ENCODE measurements around the gene LLPH.

The LLPH gene

GRCh38 chr12:66118240-66118891 is 12.2 kb downstream of the LLPH start:
- H3K27me3 ChIP-seq (ENCODE audit: control insufficient read depth, insufficient read depth, low read length): no peaks in the 10 kb centered on the region
- H3K27ac ChIP-seq (ENCODE audit: low read depth, low read length): no peak overlapping the region
- H3K9me3 ChIP-seq (ENCODE audit: control insufficient read depth, insufficient read depth, low read length): no peaks in the 10 kb centered on the region
- H3K4me1 ChIP-seq (ENCODE audit: control insufficient read depth, insufficient read depth, low read length): no peaks in the 10 kb centered on the region
- no peak overlapping the region for H3K4me3 ChIP-seq (ENCODE audit: low read depth, low read length)
- peaks cover 16% of the 10 kb centered on the region for H3K36me3 ChIP-seq (ENCODE audit: control insufficient read depth, insufficient read depth, low read length)
- H3K9ac ChIP-seq (ENCODE audit: low read depth, low read length): no peak overlapping the region

GRCh38 chr12:66117242-66117641 is 13.3 kb downstream of the LLPH start:
- H3K9me3 ChIP-seq (ENCODE audit: control insufficient read depth, insufficient read depth, low read length): no peaks in the 10 kb centered on the region
- no peak overlapping the region for H3K9ac ChIP-seq (ENCODE audit: low read depth, low read length)
- H3K4me3 ChIP-seq (ENCODE audit: low read depth, low read length): no peak overlapping the region
- H3K27ac ChIP-seq (ENCODE audit: low read depth, low read length): no peak overlapping the region
- H3K27me3 ChIP-seq (ENCODE audit: control insufficient read depth, insufficient read depth, low read length): no peaks in the 10 kb centered on the region
- peaks cover 5% of the 10 kb centered on the region for H3K36me3 ChIP-seq (ENCODE audit: control insufficient read depth, insufficient read depth, low read length)
- H3K4me1 ChIP-seq (ENCODE audit: control insufficient read depth, insufficient read depth, low read length): no peaks in the 10 kb centered on the region

DNA sequence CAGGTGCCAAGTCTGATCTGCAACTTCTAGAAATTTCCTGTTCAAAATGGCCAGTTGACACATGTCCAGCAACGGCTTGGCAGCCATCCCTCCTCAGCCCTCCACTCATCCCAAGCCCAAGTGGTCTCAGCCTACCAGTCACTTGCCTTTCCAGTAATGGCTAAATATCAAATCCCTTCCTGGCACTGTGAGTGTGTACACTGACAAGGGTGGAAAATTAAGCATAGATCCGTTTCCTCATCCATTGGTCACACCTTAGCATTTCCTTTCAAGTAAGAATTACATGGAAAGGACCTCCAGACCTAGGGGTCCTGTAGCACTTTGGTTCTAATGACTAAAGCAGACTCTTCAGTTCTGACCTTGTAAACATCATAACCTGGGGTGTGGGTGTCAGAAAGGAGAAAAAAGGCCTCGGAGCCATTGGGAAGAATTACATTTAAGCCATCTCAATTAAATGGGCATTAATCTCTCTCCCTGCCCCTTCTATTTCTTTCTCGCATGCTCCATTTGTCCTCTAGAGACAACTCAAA is 15.4 kb downstream of the LLPH start:
- Histone ChIP-seq H3K9me3 (ENCODE audit: control insufficient read depth, insufficient read depth, low read length) (no peaks in the 10 kb centered on the region), H3K4me1 (ENCODE audit: control insufficient read depth, insufficient read depth, low read length) (no peaks in the 10 kb centered on the region; the same call in 1 of the 2 replicates), H3K9ac (ENCODE audit: low read depth, low read length) (no peak overlapping the region), H3K27ac (ENCODE audit: low read depth, low read length) (no peak overlapping the region), H3K36me3 (ENCODE audit: control insufficient read depth, insufficient read depth, low read length) (no peaks in the 10 kb centered on the region), H3K27me3 (ENCODE audit: control insufficient read depth, insufficient read depth, low read length) (no peaks in the 10 kb centered on the region), H3K4me3 (ENCODE audit: low read depth, low read length) (no peak overlapping the region)

DNA sequence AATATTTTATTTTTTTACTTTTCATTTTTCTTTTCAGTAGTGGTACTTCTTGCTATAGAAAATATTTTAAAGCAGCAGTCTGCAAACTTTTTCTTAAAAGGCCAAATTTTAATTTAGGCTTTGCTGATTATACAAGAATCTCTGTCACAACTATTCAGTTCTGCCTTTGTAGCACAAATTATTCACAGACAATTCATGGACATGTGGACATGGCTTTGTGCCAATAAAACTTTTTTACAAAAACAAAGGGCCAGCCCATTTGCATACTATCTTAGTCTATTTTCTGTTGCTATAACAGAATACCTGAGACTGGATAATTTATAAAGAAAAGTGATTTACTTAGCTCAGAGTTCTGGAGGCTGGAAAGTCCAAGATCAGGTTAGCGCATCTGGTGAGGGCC is 17.1 kb downstream of the LLPH start:
- Histone ChIP-seq H3K4me1 (ENCODE audit: control insufficient read depth, insufficient read depth, low read length) (peaks cover 2% of the 10 kb centered on the region; the same call in 1 of the 2 replicates), H3K36me3 (ENCODE audit: control insufficient read depth, insufficient read depth, low read length) (no peaks in the 10 kb centered on the region), H3K27me3 (ENCODE audit: control insufficient read depth, insufficient read depth, low read length) (no peaks in the 10 kb centered on the region), H3K9ac (ENCODE audit: low read depth, low read length) (no peak overlapping the region), H3K4me3 (ENCODE audit: low read depth, low read length) (no peak overlapping the region), H3K27ac (ENCODE audit: low read depth, low read length) (no peak overlapping the region), H3K9me3 (ENCODE audit: control insufficient read depth, insufficient read depth, low read length) (no peaks in the 10 kb centered on the region)

DNA sequence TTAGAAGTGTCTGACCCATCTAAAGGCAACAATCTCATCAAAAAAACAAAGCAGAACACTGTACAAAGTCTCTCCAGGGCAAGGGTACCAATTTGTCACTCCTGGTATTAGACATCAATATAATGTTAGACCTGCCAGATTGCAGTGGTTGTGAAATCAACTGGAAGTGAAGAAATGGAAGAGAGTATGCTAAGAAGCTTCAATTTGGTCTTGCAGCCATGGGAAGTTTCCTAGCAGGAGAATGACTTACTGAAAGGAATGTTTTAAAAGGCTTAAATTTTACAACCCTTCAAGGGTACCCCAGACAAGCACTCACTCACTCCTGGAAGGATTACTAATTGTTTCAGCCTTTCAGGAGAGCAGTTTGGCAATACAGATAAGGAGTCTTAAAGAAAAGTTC is 18.9 kb downstream of the LLPH start:
- Histone ChIP-seq H3K27ac (ENCODE audit: low read depth, low read length) (no peak overlapping the region), H3K9ac (ENCODE audit: low read depth, low read length) (no peak overlapping the region), H3K4me3 (ENCODE audit: low read depth, low read length) (no peak overlapping the region), H3K36me3 (ENCODE audit: control insufficient read depth, insufficient read depth, low read length) (no peaks in the 10 kb centered on the region), H3K27me3 (ENCODE audit: control insufficient read depth, insufficient read depth, low read length) (no peaks in the 10 kb centered on the region), H3K9me3 (ENCODE audit: control insufficient read depth, insufficient read depth, low read length) (no peaks in the 10 kb centered on the region), H3K4me1 (ENCODE audit: control insufficient read depth, insufficient read depth, low read length) (peaks cover 15% of the 10 kb centered on the region)

DNA sequence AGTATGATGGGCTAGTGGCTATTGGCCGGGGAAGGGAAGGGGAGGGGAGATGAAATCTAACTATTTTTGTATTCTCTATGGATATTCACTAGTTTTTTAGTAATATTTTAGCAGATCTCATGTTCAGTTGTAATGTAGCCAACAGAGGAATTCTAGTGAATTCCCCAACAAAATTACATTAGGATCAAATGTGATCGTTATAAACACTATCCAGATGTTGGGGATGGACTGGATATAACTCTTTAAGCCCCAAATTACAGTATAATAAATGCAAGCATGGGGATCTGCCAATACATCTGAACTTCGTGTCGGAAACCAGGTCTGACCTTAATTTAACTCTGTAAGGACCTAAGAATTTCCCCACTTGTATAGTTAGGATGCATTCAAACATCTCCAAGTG is 21.5 kb downstream of the LLPH start:
- Histone ChIP-seq H3K9ac (ENCODE audit: low read depth, low read length) (no peak overlapping the region), H3K27ac (ENCODE audit: low read depth, low read length) (no peak overlapping the region), H3K36me3 (ENCODE audit: control insufficient read depth, insufficient read depth, low read length) (no peaks in the 10 kb centered on the region), H3K9me3 (ENCODE audit: control insufficient read depth, insufficient read depth, low read length) (no peaks in the 10 kb centered on the region), H3K4me3 (ENCODE audit: low read depth, low read length) (no peak overlapping the region), H3K27me3 (ENCODE audit: control insufficient read depth, insufficient read depth, low read length) (no peaks in the 10 kb centered on the region), H3K4me1 (ENCODE audit: control insufficient read depth, insufficient read depth, low read length) (peaks cover 15% of the 10 kb centered on the region)

DNA sequence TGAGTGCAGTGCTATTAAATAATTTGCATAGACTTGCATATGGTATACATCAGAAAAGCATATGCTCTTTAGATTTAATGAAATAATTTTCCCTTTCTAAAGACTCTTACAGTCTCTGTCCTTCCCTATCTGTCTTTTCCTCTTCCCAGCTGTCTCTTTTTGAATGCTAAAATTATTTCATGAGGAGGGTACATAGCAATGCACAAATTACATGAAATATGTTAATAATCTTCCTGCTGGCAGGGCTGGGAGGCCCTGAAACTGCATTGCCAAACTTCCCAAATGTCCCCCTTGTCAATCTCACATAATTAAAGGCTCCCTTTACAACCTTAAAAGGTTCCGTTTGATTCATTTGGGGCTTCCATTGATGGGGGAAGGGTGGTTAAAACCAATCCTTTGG is 22.2 kb downstream of the LLPH start:
- H3K4me1 ChIP-seq (ENCODE audit: control insufficient read depth, insufficient read depth, low read length): peaks cover 15% of the 10 kb centered on the region
- H3K27me3 ChIP-seq (ENCODE audit: control insufficient read depth, insufficient read depth, low read length): no peaks in the 10 kb centered on the region
- H3K27ac ChIP-seq (ENCODE audit: low read depth, low read length): no peak overlapping the region
- H3K9ac ChIP-seq (ENCODE audit: low read depth, low read length): no peak overlapping the region
- no peaks in the 10 kb centered on the region for H3K36me3 ChIP-seq (ENCODE audit: control insufficient read depth, insufficient read depth, low read length)
- no peak overlapping the region for H3K4me3 ChIP-seq (ENCODE audit: low read depth, low read length)
- no peaks in the 10 kb centered on the region for H3K9me3 ChIP-seq (ENCODE audit: control insufficient read depth, insufficient read depth, low read length)

DNA sequence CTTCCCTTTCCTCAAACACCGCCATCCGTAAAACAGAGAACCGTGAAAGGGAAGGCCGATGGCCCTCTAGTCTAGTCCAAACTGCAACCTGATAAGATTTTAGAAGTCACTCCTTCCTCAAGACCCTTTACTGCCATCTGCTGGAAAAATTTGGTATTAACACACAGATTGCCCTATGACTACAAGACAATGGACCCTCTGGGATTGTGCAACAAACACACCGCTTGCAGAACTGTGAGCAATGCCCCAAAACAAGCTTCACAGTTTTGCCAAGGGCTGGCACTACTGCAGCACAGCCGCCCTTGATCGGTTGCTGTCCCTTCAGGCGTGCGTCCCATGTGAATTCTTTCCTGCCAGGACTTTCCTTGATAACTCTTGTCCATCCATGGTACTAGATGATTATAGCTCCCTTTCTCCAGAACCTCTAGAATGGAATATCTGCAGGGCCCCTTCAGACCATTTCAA is 23.1 kb downstream of the LLPH start:
- H3K27me3 ChIP-seq (ENCODE audit: control insufficient read depth, insufficient read depth, low read length): no peaks in the 10 kb centered on the region
- no peaks in the 10 kb centered on the region for H3K36me3 ChIP-seq (ENCODE audit: control insufficient read depth, insufficient read depth, low read length)
- H3K9ac ChIP-seq (ENCODE audit: low read depth, low read length): peak overlapping the region; percentile 12; the same call in 1 of the 2 replicates
- no peak overlapping the region for H3K4me3 ChIP-seq (ENCODE audit: low read depth, low read length)
- no peak overlapping the region for H3K27ac ChIP-seq (ENCODE audit: low read depth, low read length)
- peaks cover 15% of the 10 kb centered on the region for H3K4me1 ChIP-seq (ENCODE audit: control insufficient read depth, insufficient read depth, low read length)
- no peaks in the 10 kb centered on the region for H3K9me3 ChIP-seq (ENCODE audit: control insufficient read depth, insufficient read depth, low read length)

DNA sequence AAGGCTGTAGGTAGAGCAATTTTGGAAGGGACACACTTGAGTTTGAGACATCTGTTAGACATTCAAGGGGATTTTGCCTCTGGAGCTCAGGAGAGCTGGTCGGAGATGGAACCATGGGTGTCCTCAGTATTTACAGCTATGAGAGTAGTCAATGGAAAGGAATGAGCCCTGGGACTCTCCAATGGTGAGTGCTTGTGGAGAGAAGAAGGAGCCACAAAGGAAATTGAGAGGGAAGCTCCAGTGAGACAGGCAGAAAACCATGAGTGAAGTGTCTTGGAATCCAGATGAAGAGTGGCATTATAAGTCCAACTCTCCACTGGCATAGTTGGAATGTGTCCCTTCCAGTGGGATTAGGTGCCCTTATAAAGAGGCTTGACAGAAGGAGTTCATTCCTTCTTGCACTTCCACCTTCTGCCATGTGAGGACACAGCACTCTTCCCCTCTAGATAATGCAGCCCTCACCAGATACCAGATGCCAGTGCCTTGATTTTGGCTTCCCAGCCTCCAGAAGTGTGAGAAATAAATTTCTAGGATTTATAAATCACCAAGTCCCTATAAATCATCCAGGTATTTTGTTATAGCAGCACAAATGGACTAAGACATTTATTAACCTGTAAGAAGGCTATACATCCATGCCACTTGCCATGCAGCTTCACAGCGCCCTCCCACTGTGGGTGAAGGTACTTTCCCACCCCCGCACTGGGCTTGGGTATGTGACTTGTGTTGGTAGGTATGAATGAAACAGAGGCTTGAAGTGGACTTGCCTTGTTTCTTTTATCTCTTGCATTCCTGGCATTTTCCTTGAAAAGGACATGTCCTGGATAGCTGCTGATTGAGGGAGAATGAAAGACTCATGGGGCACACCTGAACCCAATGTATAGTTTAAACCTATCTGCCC is 27.3 kb downstream of the LLPH start:
- no peak overlapping the region for H3K27ac ChIP-seq (ENCODE audit: low read depth, low read length)
- no peaks in the 10 kb centered on the region for H3K27me3 ChIP-seq (ENCODE audit: control insufficient read depth, insufficient read depth, low read length)
- no peak overlapping the region for H3K4me3 ChIP-seq (ENCODE audit: low read depth, low read length)
- H3K4me1 ChIP-seq (ENCODE audit: control insufficient read depth, insufficient read depth, low read length): peaks cover 11% of the 10 kb centered on the region
- H3K36me3 ChIP-seq (ENCODE audit: control insufficient read depth, insufficient read depth, low read length): no peaks in the 10 kb centered on the region
- no peak overlapping the region for H3K9ac ChIP-seq (ENCODE audit: low read depth, low read length)
- peaks cover 8% of the 10 kb centered on the region for H3K9me3 ChIP-seq (ENCODE audit: control insufficient read depth, insufficient read depth, low read length)

DNA sequence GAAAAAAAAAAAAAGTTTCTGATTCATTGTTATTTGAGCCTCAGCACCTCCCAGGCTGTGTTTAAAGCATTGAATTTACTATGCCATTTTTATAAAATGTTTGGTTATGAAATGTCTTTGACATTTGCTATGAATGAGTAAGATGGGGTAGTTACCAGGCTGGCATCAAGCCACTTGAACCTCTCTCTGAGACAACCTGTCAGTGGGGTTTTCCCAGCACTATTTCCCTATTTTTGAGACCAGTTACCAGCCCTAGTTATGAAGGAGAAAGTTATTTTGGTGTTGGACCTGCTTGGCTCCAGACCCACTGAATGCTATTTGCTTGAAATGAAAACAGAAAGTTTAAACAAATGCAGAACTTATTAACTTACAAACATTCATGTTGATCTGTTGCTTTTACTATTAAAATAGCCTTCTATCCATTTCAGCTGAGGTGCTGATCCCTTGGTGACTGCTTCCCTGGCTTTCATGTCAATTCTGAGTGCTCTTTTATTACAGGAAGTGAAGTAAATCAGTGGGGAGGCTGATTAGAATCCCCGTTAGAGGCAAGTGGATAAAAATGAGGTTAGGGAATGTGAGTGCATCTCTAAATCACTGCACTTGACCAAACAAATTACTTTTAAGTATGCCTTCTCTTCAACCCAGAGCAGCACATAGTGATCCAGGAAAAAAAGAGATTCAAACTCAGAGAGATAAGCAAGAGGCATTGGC is 37.8 kb downstream of the LLPH start:
- no peaks in the 10 kb centered on the region for H3K27me3 ChIP-seq (ENCODE audit: control insufficient read depth, insufficient read depth, low read length)
- H3K9me3 ChIP-seq (ENCODE audit: control insufficient read depth, insufficient read depth, low read length): no peaks in the 10 kb centered on the region
- no peaks in the 10 kb centered on the region for H3K36me3 ChIP-seq (ENCODE audit: control insufficient read depth, insufficient read depth, low read length)
- H3K9ac ChIP-seq (ENCODE audit: low read depth, low read length): no peak overlapping the region
- no peak overlapping the region for H3K4me3 ChIP-seq (ENCODE audit: low read depth, low read length)
- peaks cover 8% of the 10 kb centered on the region; the same call in 1 of the 2 replicates for H3K4me1 ChIP-seq (ENCODE audit: control insufficient read depth, insufficient read depth, low read length)
- no peak overlapping the region for H3K27ac ChIP-seq (ENCODE audit: low read depth, low read length)

Measured in HUES48 (cell line).